ENCODE measurements around the gene ASS1.

The ASS1 gene

DNA sequence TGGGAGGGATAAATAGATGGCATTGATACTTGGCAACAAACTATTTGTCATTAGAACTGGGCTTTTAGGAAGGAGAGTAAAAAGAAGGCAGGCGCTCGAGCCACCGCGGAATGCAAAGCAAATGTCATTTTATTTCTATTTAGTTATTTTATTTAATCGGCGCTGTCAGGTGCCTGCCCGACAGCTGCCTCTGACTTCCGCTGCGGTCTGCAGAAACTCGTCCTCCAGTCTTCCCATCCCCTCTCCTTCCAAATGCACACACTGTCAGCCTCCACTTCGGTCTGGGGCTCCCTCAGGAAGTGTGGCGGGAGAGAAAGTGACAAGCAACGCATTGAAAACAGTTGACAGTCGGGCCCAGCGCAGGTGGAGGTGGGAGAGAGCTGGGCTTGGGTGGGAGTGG lies 29.3 kb downstream of the ASS1 start:
- DNase-seq (ENCODE audit: low read depth), result no peak

DNA sequence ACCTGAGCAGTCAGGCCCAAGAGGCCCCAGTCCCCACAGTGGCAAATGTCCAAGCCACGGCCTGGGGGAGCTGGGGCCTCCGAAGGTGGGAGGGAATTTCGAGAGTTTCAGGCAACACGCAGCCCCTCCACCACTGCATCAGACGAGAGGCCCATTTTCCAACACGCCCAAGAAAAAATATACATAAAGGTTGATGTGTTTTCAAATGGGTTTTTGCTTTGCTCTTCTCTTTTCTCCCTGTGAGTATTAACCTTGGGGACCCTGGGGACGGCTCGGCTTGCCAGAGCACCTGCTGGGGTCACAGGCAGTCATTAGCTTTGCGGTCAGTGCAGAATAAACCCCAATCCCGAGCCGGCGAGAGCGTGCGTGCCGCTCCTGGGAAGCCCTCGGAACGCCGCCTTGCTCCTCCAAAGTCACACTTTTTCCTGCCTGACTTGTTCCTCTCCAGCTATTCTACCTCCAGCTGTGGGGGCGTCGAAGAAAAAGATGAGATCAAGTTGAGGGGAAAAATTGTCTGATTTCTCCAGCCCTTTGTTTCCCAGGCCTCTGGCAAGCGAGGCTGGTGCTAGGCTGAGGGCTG lies 31.5 kb downstream of the ASS1 start:
- DNase-seq (ENCODE audit: low read depth), result no peak

DNA sequence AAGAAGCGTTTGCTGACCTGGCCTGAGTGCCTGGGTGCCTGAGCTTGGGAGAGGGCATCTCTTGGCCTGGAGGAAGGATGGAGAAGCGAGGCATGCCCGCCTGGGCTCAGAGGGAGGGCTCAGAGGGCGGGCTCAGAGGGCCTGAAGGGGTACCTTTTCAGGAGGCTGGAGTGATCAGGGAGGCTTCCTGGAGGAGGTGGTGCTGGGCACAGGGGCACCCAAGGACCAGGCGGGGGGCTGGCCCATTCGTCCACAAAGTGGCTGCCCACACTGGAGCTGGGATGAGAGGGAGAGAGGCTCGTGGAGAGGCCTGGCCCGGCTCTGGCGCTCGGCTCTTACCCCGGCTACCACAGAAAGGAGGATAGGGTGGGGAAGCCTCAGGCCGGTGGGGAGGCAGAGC lies 32.8 kb downstream of the ASS1 start:
- DNase-seq (ENCODE audit: low read depth), result no peak

DNA sequence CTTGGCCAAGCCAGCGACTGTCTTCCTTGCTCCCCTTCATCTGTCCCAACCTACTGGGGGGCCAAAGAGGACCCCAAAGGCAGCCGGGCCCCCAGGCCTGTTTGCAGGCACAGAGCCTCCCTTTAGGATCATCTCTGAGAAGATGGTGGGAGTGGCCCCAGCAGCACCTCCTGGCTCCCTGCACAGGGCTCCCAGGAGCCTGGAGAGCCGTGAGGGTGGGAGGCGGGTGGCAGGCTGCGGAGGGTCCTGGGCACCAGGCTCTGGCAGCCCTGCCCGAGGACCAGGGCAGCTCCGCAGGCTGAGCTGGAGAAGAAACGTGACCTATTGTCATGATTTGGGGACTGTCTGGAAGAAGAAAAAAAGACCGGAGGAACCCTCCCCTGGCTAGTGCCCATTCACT lies 33.4 kb downstream of the ASS1 start:
- no peak for DNase-seq (ENCODE audit: low read depth)

DNA sequence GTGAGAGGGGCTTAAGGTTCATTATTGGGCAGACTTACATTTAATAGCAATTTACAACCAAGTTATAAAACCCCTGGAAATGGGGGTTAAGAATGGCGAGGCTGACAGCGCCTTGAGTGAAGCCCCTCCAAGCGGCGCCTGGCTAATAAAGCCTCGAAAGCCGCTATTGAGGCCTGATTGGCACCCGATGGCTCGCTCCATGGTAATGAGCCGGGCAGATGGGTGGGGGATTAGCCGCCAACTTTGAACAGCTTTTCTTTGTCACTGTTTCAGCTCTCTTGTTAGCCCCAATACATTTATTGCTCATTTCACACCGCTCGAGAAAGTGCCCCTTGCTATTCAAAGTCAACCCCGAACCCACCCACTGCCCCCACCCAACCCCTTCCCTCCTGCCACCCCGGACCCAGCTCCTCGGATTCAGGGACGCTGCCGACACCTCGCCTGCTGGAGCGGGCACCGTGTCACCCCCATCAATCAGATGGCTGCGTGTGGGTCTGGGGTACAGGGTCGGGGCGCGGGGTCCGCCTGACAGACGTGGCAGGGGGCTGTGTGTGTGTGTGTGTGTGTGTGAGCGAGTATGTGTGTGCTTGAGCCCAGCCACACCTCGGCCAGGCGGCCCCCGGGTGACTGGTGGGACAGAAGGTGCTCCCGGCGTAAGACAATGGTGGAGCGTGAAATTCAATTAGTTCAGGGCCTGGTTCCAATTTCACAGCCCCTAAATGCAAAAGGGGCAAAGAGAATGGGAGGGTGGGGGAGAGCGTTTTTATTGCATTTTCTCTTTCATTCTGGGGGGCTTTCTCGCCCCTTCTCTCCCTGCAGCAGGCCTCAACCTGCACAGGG lies 34.2 kb downstream of the ASS1 start:
- no peak for DNase-seq (ENCODE audit: low read depth)

DNA sequence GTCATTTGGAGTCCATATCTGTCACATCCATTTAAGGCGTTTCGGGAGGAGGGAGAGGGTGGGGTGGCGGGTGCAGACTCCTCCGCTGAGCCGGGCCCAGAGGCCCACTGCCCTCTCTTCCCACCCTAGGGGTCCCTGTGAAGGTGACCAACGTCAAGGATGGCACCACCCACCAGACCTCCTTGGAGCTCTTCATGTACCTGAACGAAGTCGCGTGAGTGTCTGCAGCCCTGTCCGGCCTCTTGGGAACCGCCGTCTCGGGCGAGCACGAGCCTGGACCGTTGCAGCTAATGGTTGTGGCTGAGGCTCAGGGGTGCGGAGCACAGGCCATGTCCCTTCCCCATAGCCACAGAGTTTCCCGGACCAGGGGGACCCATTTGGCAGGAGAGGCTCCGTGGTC lies 34.8 kb downstream of the ASS1 start:
- DNase-seq (ENCODE audit: low read depth), result no peak

DNA sequence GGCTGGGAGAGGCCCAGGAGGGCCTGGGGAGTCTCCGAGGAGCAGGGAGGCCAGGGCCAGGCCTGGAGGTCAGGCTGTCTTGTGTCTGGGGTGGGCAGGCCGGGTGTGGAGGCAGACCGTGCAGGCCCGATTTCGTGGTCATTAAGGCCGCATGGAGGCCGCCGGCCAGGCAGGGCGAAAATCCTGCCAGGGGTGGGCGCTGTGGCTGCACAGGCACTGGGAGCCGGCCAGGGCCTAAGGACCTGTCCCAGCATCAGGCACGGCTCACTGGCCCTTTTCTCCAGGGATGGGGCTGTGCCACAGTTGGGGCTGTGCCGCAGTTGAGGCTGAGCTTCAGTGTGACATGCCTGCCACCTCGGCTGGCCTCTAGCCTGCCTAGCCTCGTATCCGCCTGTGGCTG lies 35.9 kb downstream of the ASS1 start:
- no peak for DNase-seq (ENCODE audit: low read depth)

DNA sequence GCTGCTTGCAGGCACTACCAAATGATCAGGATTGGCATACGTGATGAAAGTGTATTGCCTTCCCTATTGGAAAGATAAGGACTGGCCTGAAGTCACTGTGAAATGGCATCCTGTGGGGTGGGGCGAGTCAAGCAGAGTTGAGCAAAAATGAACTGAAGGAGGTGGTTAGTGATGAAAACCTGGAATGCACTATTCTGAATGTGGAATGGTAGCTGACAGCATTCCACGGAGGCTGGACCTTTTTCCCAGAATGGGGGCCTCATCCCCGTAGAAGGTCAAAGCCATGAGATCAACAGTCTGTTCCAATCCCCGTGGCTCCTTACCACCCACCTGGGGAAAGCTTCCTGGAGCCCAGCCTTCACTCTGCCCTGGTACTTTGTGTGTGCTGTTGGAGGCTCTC lies 37.7 kb downstream of the ASS1 start:
- no peak for DNase-seq (ENCODE audit: low read depth)

DNA sequence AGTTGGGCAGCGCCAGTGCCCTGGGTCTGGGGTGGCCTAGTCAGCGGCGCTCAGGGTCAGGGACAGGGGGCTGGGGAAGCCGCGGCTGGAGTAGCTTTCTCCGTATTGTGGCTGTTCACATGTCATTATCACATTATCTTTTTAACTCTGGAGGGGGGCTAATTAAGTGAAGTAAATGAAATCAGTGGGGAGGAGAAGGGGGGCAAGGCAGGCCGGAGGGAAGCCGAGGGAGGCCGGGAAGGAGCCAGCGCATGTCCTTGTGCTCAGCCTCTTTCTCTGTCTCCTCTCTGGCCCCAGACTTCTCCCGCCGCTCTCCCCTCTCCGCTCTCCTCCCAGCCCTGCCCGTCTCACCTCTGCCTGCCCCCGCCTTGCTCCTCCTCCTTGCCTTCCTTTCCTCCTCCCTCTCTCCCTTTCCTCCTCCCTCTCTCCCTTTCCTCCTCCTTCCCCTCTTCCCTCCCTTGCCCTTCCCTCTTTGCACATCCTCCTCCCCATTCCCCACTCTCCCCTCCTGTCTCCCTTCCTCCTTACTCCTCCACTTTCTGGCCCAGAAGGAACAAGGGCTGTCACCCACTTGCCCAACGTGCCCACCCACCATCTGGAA lies 38.7 kb downstream of the ASS1 start:
- no peak for DNase-seq (ENCODE audit: low read depth)

DNA sequence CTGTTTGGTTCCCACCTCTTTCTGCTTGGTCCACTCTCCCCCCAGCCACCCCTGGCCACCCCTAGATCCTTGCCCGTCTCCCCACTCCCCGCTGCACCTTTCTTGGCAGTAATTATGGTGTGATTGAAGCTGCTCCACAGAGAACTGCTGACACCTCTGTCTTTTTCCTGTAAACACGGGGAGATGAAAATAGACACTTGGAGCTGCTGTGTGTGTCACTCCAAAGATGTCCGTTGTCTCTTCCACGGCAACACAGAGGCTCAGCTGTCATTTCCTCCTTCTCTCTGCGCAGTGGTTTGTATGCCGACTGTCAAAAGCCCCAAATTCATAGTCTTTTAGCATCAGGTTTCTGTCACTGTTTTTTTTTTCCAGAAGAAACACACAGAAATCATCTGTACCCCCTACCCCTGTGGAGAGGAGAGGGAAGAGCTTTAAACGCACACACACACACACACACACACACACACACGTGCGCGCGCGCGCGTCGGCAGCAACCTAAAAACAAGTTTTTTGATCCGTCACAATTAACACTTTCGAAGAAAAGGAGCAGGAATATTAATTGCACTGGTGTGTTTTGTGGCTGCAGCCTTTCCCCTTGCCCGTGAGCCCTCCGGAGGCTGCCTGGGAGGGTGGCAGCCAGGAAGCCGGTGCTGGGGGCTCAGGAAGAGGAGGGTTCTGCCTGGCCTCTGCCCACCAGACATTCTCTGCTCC lies 39.8 kb downstream of the ASS1 start:
- DNase-seq (ENCODE audit: low read depth), result no peak

DNA sequence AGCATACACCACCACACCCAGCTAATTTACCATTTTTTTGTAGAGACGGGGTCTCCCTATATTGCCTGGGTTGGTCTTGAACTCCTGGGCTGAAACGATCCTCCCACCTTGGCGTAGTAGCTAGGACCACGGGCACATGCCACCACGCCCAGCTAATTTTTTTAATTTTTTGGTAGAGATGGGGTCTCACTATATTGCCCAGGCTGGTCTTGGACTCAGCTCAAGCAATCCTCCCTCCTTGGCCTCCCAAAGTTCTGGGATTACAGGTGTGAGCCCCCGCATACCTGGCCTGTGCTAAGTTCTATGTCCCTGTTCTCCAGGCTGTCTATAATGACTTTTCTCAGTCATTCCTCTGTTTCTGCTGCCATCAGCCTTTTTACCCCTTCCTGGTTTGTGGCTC lies 41.3 kb downstream of the ASS1 start:
- DNase-seq (ENCODE audit: low read depth), result no peak

DNA sequence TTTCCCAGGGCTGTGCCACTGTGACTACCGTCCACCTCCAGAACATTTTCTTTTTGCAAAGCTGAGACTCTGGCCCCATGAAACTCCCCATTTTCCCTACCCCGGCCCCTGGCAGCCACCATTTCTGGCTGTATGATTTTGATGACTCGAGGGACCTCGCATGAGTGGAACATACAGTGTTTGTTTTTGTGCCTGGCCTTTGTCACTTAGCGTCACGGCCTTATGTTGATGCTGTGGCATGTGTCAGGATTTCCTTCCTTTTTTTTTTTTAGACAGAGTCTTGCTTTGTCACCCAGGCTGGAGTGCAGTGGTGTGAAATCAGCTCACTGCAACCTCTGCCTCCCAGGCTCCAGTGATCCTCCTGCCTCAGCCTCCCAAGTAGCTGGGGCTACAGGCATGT lies 42.7 kb downstream of the ASS1 start:
- no peak for DNase-seq (ENCODE audit: low read depth)

DNA sequence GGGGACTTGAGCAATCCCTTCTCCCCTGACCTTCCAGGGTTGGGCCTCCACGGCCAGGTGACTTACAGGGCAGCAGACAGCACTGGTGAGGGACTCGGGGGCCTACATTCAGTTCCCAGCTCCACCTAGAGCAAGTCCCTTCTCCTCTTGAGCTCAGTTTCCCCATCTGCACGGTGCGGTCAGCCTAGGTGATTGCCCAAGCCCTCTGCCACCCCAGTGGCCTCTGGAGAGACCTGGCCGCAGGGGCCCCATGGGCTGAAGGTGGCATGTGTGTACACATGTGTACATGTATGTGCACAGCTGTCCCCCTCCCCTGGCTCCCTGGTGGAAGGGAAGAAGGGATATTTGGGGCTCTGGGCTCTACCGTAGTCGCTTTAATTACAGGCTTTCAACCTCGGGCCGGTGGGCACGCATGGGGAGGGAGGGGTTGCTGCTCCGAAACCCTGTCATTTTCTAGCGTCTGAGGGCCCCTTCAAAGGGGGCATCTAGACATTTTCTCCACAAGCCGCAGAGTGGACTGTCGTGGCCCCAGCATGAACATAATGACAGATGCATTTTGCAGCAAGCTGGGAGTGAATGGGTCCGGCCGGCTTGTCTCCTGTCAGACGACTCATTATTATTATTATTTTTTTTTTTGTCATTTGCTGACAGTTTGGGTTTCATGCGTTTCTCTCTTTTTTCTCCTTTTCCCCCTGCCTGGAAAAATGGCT lies 44.0 kb downstream of the ASS1 start:
- DNase-seq (ENCODE audit: low read depth), result no peak

DNA sequence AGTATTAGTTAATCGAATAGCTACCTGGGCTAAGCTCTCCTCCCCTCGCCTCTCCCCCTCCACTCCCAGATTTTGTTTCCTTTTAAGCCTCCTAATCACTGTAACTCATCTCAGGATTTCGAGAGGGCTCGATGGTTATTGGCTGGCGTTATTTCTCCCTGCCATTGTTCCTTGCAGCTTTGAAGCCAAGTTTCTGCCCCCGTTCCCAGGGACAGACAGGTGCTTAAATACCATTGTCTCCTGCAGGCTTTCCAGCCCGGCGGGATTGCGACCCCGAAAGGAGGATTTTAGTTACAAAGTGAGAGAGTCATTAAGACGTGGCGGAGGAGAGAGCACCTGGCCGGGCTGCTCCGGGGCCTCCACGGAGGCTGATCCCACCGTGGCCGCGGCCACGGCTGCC lies 46.2 kb downstream of the ASS1 start:
- DNase-seq (ENCODE audit: low read depth), result no peak

DNA sequence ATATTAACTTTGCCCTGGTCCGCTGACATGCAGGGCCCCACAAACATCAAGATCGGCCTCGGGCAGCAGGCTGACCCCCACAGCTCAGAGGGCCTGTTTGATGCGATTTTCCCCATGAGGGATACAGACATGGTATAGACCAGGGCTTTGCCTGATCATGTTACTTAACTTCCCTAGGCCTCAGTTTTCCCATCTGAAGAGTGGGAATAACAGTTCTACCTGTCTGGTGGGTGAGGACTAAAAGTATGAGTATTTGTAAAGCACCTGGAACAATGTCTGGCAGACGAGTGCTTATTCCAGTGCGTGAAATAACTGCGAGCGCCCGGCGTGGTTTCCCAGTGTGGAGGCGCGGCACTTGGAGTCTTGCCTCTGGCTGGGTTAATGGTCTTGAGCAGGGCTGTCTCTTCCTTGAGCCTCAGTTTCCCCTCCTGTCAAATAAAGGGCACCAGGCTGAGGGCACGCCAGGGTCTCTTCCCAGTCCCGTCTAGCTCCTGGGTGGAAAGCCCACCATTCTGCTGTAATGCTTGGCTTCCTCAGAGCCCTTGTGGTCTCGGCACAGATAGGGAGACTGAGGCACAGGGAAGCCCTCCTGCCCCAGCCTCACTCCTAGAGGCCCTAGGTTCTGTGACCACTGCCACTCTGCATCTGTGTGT lies 47.2 kb downstream of the ASS1 start:
- no peak for DNase-seq (ENCODE audit: low read depth)

DNA sequence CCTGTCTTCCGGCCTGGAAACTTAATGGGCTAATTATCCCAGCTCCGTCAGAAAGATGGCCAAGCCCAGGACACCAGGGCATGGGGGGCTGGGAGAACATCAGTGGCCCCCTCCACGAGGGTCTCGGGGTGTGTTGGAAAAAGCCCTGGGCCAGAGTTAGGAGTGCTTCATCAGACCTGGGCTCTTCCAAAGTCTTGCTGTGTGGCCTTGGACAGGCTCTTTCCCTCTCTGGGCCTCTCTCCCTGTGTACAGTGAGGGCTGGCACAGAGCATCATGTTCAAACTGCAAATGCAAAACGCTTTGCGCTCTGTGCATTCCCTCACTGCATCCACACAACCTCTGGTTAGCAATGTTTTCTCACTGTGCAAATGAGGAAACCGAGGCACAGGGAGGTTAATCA lies 48.3 kb downstream of the ASS1 start:
- DNase-seq (ENCODE audit: low read depth), result no peak

DNA sequence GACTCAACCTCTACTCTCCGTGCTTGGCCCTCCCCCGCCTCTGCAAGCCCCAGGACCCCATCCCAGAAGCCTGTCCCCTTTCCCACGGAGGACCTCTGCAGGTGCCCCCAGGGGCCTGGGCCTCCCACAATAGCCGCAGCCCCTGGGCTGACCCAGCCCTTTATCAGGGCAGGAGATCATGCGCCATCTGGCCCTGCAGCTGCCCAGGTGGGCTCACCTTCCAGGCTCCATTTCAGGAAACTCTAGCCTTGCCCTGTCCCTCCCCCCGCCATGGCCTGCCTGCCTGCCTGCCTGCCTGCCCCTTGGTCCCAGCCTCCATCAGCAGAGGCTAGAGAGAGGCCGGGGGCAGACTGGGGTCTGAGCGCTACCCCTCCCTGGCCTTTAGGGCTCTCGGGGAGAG lies 48.7 kb downstream of the ASS1 start:
- DNase-seq (ENCODE audit: low read depth), result no peak

DNA sequence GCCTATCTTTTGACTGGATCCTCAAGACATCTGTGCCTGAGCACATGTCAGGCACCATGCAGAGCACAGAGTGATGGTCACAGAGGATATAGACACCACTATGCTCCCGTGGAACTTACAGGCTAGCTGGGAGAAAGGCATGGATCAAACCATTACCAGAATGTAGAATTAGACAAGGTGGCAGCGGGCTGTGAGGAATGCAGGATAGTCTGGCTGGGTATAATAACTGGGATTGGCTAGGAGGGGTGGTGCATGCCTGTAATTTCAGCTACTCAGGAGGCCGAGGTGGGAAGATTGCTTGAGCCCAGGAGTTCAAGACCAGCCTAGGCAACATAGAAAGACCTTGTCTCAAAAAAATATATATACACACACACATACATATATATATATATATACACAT lies 50.3 kb downstream of the ASS1 start:
- no peak for DNase-seq (ENCODE audit: low read depth)

DNA sequence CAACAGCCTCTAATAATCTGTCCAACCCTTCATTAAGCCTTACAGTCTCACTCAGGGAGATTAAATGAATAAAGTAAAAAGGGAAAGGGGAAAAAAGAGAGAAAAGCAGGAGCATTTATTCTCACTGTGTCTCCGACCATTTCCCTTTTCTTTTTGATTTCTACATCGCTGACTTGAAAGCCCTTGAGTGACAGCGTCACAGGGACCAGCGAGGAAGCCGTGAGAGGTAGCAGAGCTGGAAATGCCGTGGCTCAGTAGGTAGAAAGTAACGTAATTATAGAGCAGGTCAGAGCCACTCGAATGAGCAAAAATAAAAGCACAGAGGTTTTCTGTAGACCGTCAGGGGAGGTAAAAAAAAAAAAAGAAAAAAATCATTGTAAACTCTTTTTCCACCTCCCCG lies 52.4 kb downstream of the ASS1 start:
- DNase-seq (ENCODE audit: low read depth), result no peak

DNA sequence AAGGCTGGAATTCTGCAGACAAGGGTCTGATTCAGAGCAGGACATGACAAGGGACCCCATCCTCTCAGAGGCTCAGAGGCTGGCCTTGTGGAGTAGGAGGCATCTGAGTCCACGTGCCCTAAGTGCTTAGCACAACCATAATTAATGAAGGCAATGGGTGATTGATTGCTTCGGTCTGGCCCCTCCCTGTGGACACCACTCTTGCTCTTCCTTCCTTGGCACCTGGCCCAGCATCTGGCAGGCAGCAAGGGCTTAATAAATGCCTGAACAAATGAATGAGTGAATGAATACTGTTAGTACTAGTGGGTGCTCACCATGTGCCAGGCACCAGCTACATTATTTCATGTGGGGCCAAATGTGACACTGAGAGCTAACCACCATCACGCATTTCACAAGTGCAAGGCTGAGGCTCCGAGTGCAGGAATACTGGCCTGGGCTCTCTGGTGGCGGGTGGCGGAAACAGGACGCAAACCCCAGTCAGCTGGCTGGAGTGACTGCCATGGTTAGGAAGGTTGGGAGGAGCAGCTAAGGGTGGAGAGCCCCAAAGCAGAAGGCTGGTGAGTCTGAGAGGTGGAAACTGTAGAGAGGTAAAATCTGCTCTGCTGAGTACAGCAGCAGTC lies 53.6 kb downstream of the ASS1 start:
- DNase-seq (ENCODE audit: low read depth), result no peak

DNA sequence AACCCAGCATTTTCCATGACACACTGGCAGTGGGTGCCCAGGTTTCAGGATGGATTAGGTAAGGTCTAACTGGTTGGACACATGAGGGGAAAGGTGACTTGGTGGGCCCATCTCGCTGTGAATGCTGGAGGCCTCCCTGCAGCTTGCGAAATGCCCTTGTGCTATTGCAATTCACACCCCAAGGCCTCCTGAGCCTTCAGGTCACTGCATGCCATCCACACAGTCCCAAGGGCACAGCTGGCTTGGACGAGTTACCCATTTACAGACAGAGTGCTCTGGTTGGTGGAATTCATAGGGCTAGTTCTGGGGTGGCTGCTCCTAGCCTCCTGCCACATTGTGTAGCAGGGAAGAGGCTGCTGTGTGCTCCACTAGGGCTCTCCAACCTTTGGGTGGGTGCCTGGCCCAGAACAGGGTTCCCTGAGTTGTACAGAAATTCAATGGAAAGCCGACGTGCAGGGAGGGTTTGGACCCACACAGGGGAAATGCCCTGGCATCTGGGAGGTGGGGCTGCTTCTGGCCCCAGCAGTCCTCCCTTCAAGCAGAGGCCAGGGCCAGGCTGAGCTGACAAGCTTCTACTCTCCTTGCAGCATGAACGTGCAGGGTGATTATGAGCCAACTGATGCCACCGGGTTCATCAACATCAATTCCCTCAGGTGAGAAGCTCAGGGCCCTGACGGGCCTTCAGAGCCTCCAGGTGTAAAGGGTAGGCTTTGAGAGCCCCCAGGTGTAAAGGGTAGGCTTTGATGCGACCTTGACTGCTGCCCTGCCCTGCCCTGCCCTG lies 54.3 kb downstream of the ASS1 start:
- DNase-seq (ENCODE audit: low read depth), result no peak
